HepG2 (cell line): ENCODE results near the gene EXOC6B. TPM values are rescaled to one million over a fixed set of nuclear protein-coding genes. Genes with fewer than 3 reads are reported as not detected.
A peak's percentile ranks its signal among the peaks of the same experiment; 100 is the strongest.

Experiments
- ATF1 ChIP-seq: IDR thresholded peaks from 2 replicates; pipeline ENCODE4 v1.6.1; 2016; ENCODE audit warnings: mild to moderate bottlenecking, control low read depth
- BHLHE40 ChIP-seq: IDR thresholded peaks from 2 replicates; pipeline ENCODE4 v1.6.1; 2011; ENCODE audit warnings: low read length, improper control_type of control experiment
- NFIB ChIP-seq: sonication (generic); formaldehyde crosslinking; IDR thresholded peaks from 2 replicates; pipeline ENCODE4 v1.9.0; 2021; ENCODE audit warnings: missing genetic modification reagents, mild to moderate bottlenecking, borderline replicate concordance
- SP5 ChIP-seq: IDR thresholded peaks from 2 replicates; pipeline ENCODE4 v1.6.1; 2016; ENCODE audit warnings: low read depth, borderline replicate concordance
- WIZ ChIP-seq: sonication (generic); formaldehyde crosslinking; IDR thresholded peaks from 2 replicates; pipeline ENCODE4 v1.5.1; 2020; ENCODE audit warnings: mild to moderate bottlenecking, missing genetic modification reagents
- ZBTB7A ChIP-seq: sonication (generic); formaldehyde crosslinking; IDR thresholded peaks from 2 replicates; pipeline ENCODE4 v1.8.0; 2022; ENCODE audit warnings: mild to moderate bottlenecking, missing genetic modification reagents
- ZEB1 ChIP-seq: IDR thresholded peaks from 2 replicates; pipeline ENCODE4 v1.6.1; 2012; ENCODE audit warnings: mild to moderate bottlenecking, low read depth, inconsistent platforms; ENCODE audit not compliant: insufficient replicate concordance
- ZFP82 ChIP-seq: sonication (generic); formaldehyde crosslinking; IDR thresholded peaks from 2 replicates; pipeline ENCODE4 v1.5.1; 2020; ENCODE audit warnings: mild to moderate bottlenecking, missing genetic modification reagents, borderline replicate concordance
- ZIK1 ChIP-seq: sonication (generic); formaldehyde crosslinking; IDR thresholded peaks from 2 replicates; pipeline ENCODE4 v1.5.0; 2020; ENCODE audit warnings: mild to moderate bottlenecking, low read depth, missing genetic modification reagents, borderline replicate concordance
- ZNF296 ChIP-seq: sonication (generic); formaldehyde crosslinking; conservative IDR thresholded peaks from 2 replicates; pipeline ENCODE4 v1.5.0; 2020; ENCODE audit warnings: mild to moderate bottlenecking, missing genetic modification reagents
- ZNF460 ChIP-seq: sonication (generic); formaldehyde crosslinking; IDR thresholded peaks from 2 replicates; pipeline ENCODE4 v1.5.1; 2020; ENCODE audit warnings: missing genetic modification reagents, mild to moderate bottlenecking, borderline replicate concordance
- ZNF777 ChIP-seq: sonication (generic); formaldehyde crosslinking; IDR thresholded peaks from 2 replicates; pipeline ENCODE4 v1.4.0; 2020; ENCODE audit warnings: missing genetic modification reagents
- ZSCAN12 ChIP-seq: sonication (generic); formaldehyde crosslinking; IDR thresholded peaks from 2 replicates; pipeline ENCODE4 v1.9.0; 2021; ENCODE audit warnings: mild to moderate bottlenecking, missing genetic modification reagents
- polyA plus RNA-seq, 8 experiments: library from polyadenylated mRNA; depleted of rRNA in 3 of 8; stranded (reverse) in 7 of 8; unstranded in 1 of 8; fragments of >200 nt; fragmentation: Illumina TruSeq in 4 of 8; extraction: Trizol in 4 of 8; gene quantifications; 2 replicates each; pipeline versions ENCODE4 v1.2.1 to v1.2.3, GENCODE V29; 2011 to 2016; ENCODE audit warnings: low read depth in 4 of 8, missing spikeins in 1 of 8, mixed read lengths in 1 of 8; ENCODE audit not compliant: insufficient read depth in 1 of 8
- total RNA-seq, 5 experiments: library from RNA; depleted of rRNA; stranded (reverse); fragments of >200 nt; fragmentation: Illumina TruSeq; extraction: Trizol; gene quantifications; 2 replicates each; pipeline ENCODE4 v1.2.3, GENCODE V29; 2016; ENCODE audit warnings: low read depth in 1 of 5
- TF ChIP-seq, protein P1 (sequence below): sonication (generic); formaldehyde crosslinking; IDR thresholded peaks from 2 replicates; pipeline ENCODE4 v1.4.0; 2020; ENCODE audit warnings: missing genetic modification reagents
- TF ChIP-seq, protein P2 (sequence below): IDR thresholded peaks from 2 replicates; pipeline ENCODE4 v1.6.1; 2012; ENCODE audit warnings: low read depth, low read length, improper control_type of control experiment
- TF ChIP-seq, protein P3 (sequence below): sonication (generic); formaldehyde crosslinking; IDR thresholded peaks from 2 replicates; pipeline ENCODE4 v1.4.0; 2020; ENCODE audit warnings: missing genetic modification reagents
- TF ChIP-seq, protein P4 (sequence below): sonication (generic); formaldehyde crosslinking; IDR thresholded peaks from 2 replicates; pipeline ENCODE4 v1.4.0; 2020; ENCODE audit warnings: missing genetic modification reagents, mild to moderate bottlenecking, borderline replicate concordance
- TF ChIP-seq, protein P5 (sequence below): sonication (generic); formaldehyde crosslinking; IDR thresholded peaks from 2 replicates; pipeline ENCODE4 v1.9.0; 2022; ENCODE audit warnings: low read depth, missing genetic modification reagents

Gene EXOC6B
- total and polyA plus RNA-seq, 2 of the 13 experiments (the other 11 are each of a cell fraction or from before 2014, with no cell fraction given): 9.1 to 15.9 TPM

DNA sequence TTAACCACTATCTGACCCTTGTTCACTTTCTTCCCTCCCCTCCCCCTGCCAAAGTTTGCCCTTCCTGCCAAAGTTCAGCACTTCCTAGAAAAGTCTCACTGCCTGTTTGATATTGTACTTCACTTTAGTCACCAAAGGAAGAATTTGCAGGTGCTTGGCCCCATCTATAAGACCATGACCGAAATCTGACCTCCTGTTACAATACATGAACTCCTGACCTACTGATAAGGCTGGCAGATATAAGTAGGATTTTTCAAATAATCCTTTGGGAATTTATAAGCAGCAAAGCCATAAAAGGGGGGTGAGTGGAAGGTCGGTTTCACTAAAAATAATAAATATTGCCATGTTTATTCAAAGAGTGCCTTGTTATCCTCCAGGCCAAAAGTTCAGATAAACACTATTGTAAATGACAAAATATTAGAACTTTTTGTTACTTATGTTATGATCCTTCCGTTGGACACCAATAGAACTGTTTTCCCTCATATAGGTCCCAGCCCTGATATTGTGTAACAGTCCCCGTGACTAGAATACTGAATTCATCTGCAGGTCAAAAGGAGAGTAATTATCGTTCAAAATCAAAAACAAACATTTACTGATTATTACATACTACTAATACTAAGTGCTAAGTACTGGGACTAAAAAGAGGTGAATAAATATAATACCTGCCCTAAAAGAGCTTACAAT, 277.6 kb downstream of the EXOC6B start (continued):
- TF ChIP-seq, protein P1, sequence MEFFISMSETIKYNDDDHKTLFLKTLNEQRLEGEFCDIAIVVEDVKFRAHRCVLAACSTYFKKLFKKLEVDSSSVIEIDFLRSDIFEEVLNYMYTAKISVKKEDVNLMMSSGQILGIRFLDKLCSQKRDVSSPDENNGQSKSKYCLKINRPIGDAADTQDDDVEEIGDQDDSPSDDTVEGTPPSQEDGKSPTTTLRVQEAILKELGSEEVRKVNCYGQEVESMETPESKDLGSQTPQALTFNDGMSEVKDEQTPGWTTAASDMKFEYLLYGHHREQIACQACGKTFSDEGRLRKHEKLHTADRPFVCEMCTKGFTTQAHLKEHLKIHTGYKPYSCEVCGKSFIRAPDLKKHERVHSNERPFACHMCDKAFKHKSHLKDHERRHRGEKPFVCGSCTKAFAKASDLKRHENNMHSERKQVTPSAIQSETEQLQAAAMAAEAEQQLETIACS (CRISPR knock-in tag): no peak
- TF ChIP-seq ZIK1 (no peak), ZNF296 (CRISPR knock-in tag) (no peak), NFIB (CRISPR knock-in tag) (no peak), ZNF777 (CRISPR knock-in tag) (no peak), WIZ (CRISPR knock-in tag) (no peak), BHLHE40 (no peak), ZEB1 (no peak), SP5 (no peak), ZSCAN12 (CRISPR knock-in tag) (no peak), ZNF460 (no peak), ATF1 (CRISPR knock-in tag) (peak; percentile 44; the same call in 1 of the 2 replicates), ZFP82 (CRISPR knock-in tag) (no peak), ZBTB7A (CRISPR knock-in tag) (no peak)
- TF ChIP-seq, protein P2, sequence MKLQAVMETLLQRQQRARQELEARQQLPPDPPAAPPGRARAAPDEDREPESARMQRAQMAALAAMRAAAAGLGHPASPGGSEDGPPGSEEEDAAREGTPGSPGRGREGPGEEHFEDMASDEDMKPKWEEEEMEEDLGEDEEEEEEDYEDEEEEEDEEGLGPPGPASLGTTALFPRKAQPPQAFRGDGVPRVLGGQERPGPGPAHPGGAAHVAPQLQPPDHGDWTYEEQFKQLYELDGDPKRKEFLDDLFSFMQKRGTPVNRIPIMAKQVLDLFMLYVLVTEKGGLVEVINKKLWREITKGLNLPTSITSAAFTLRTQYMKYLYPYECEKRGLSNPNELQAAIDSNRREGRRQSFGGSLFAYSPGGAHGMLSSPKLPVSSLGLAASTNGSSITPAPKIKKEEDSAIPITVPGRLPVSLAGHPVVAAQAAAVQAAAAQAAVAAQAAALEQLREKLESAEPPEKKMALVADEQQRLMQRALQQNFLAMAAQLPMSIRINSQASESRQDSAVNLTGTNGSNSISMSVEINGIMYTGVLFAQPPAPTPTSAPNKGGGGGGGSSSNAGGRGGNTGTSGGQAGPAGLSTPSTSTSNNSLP: 0 out of 2 replicates have a peak, but pooled peaks have one; percentile 11
- TF ChIP-seq, protein P3, sequence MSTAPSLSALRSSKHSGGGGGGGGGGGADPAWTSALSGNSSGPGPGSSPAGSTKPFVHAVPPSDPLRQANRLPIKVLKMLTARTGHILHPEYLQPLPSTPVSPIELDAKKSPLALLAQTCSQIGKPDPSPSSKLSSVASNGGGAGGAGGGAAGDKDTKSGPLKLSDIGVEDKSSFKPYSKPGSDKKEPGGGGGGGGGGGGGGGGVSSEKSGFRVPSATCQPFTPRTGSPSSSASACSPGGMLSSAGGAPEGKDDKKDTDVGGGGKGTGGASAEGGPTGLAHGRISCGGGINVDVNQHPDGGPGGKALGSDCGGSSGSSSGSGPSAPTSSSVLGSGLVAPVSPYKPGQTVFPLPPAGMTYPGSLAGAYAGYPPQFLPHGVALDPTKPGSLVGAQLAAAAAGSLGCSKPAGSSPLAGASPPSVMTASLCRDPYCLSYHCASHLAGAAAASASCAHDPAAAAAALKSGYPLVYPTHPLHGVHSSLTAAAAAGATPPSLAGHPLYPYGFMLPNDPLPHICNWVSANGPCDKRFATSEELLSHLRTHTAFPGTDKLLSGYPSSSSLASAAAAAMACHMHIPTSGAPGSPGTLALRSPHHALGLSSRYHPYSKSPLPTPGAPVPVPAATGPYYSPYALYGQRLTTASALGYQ (CRISPR knock-in tag): 0 out of 2 replicates have a peak, but pooled peaks have one; percentile 39
- TF ChIP-seq, protein P4, sequence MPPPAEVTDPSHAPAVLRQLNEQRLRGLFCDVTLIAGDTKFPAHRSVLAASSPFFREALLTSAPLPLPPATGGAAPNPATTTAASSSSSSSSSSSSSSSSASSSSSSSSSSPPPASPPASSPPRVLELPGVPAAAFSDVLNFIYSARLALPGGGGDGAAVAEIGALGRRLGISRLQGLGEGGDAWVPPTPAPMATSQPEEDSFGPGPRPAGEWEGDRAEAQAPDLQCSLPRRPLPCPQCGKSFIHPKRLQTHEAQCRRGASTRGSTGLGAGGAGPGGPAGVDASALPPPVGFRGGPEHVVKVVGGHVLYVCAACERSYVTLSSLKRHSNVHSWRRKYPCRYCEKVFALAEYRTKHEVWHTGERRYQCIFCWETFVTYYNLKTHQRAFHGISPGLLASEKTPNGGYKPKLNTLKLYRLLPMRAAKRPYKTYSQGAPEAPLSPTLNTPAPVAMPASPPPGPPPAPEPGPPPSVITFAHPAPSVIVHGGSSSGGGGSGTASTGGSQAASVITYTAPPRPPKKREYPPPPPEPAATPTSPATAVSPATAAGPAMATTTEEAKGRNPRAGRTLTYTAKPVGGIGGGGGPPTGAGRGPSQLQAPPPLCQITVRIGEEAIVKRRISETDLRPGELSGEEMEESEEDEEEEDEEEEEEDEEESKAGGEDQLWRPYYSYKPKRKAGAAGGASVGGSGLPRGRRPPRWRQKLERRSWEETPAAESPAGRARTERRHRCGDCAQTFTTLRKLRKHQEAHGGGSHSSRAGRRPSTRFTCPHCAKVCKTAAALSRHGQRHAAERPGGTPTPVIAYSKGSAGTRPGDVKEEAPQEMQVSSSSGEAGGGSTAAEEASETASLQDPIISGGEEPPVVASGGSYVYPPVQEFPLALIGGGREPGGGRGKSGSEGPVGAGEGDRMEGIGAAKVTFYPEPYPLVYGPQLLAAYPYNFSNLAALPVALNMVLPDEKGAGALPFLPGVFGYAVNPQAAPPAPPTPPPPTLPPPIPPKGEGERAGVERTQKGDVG (CRISPR knock-in tag): no peak
- TF ChIP-seq, protein P5, sequence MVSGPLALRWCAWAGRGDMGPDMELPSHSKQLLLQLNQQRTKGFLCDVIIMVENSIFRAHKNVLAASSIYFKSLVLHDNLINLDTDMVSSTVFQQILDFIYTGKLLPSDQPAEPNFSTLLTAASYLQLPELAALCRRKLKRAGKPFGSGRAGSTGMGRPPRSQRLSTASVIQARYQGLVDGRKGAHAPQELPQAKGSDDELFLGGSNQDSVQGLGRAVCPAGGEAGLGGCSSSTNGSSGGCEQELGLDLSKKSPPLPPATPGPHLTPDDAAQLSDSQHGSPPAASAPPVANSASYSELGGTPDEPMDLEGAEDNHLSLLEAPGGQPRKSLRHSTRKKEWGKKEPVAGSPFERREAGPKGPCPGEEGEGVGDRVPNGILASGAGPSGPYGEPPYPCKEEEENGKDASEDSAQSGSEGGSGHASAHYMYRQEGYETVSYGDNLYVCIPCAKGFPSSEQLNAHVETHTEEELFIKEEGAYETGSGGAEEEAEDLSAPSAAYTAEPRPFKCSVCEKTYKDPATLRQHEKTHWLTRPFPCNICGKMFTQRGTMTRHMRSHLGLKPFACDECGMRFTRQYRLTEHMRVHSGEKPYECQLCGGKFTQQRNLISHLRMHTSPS (CRISPR knock-in tag): no peak
